ENCODE data around the gene CIAO3. TPM values are rescaled to one million over a fixed set of nuclear protein-coding genes. Genes with fewer than 3 reads are reported as not detected.
"Not testable (repeated sequence)": the region's sequence is repeated elsewhere in the genome, so short reads cannot be mapped to it uniquely, and the experiment has no call there.

Gene CIAO3
- polyA plus RNA-seq, 1 donor (not counting 4 experiments of a cell fraction or from before 2014, with no cell fraction given): 24.9 TPM

- H3K9me3 ChIP-seq (ENCODE audit: control insufficient read depth, low read depth, low read length); H3K79me2 ChIP-seq (ENCODE audit: control insufficient read depth, insufficient read depth, low read length); H3K9ac ChIP-seq (ENCODE audit: control insufficient read depth, extremely low read depth, insufficient read depth, low read length); H2AFZ ChIP-seq (ENCODE audit: control insufficient read depth, low read length); H3K36me3 ChIP-seq (ENCODE audit: control insufficient read depth in 2 of 2, extremely low read depth in 1 of 2, insufficient read depth in 2 of 2, low read length in 2 of 2); H3K9me1 ChIP-seq (ENCODE audit: control insufficient read depth, extremely low read depth, insufficient read depth, low read length); H3K27ac ChIP-seq (ENCODE audit: control insufficient read depth, insufficient read depth, low read length); H4K20me1 ChIP-seq (ENCODE audit: control insufficient read depth, extremely low read depth, insufficient read depth, low read length); H3K4me2 ChIP-seq (ENCODE audit: control insufficient read depth, extremely low read depth, insufficient read depth, low read depth, low read length); dilution Hi-C loops (cut with MboI; ENCODE audit: extremely low pct_ligation_motif_present, low sequenced_read_pairs); H3K4me3 ChIP-seq (ENCODE audit: control insufficient read depth in 2 of 3, extremely low read depth in 1 of 3, insufficient read depth in 2 of 3, low read depth in 1 of 3, low read length in 3 of 3): not testable (repeated sequence)
- TF ChIP-seq CTCF (optimal IDR thresholded peaks at IDR 0.05 in 1 of 3, IDR thresholded peaks at IDR 0.05 in 1 of 3, conservative IDR thresholded peaks at IDR 0.05 in 1 of 3; ENCODE audit: extremely low read depth in 1 of 3, insufficient read depth in 2 of 3, low read length in 3 of 3): peak; percentile 51 to 60 (median 58)
- H3K27me3 ChIP-seq (ENCODE audit: control insufficient read depth, extremely low read depth, insufficient read depth, low read length): peaks cover 38% of the 10 kb centered on the region
- peak; percentile 98 for DNase-seq (ENCODE audit: low read depth, low spot score)
- H3K4me1 ChIP-seq (ENCODE audit: control insufficient read depth, extremely low read depth, insufficient read depth, low read length): peaks cover 20% of the 10 kb centered on the region
- FAIRE-seq: peak; percentile 86
These were observed 28.0 kb downstream of the CIAO3 start for GRCh38 chr16:712740-713250.

- Histone ChIP-seq H3K79me2 (ENCODE audit: control insufficient read depth, insufficient read depth, low read length) (peaks cover 5% of the 10 kb centered on the region), H2AFZ (ENCODE audit: control insufficient read depth, low read length) (no peak overlapping the region), H3K27me3 (ENCODE audit: control insufficient read depth, extremely low read depth, insufficient read depth, low read length) (peaks cover 48% of the 10 kb centered on the region), H3K4me1 (ENCODE audit: control insufficient read depth, extremely low read depth, insufficient read depth, low read length) (peaks cover 20% of the 10 kb centered on the region), H3K9ac (ENCODE audit: control insufficient read depth, extremely low read depth, insufficient read depth, low read length) (no peak overlapping the region), H4K20me1 (ENCODE audit: control insufficient read depth, extremely low read depth, insufficient read depth, low read length) (peaks cover 6% of the 10 kb centered on the region), H3K4me3 (ENCODE audit: control insufficient read depth in 2 of 3, extremely low read depth in 1 of 3, insufficient read depth in 2 of 3, low read depth in 1 of 3, low read length in 3 of 3) (no peak overlapping the region), H3K36me3 (ENCODE audit: control insufficient read depth in 2 of 2, extremely low read depth in 1 of 2, insufficient read depth in 2 of 2, low read length in 2 of 2) (no peaks in the 10 kb centered on the region), H3K9me1 (ENCODE audit: control insufficient read depth, extremely low read depth, insufficient read depth, low read length) (no peaks in the 10 kb centered on the region), H3K9me3 (ENCODE audit: control insufficient read depth, low read depth, low read length) (no peaks in the 10 kb centered on the region), H3K4me2 (ENCODE audit: control insufficient read depth, extremely low read depth, insufficient read depth, low read depth, low read length) (peak overlapping the region; percentile 10), H3K27ac (ENCODE audit: control insufficient read depth, insufficient read depth, low read length) (no peak overlapping the region)
- dilution Hi-C loops (cut with MboI; ENCODE audit: extremely low pct_ligation_motif_present, low sequenced_read_pairs): no loop called here
- FAIRE-seq (no peak), DNase-seq (ENCODE audit: low read depth, low spot score) (no peak)
- TF ChIP-seq CTCF (optimal IDR thresholded peaks at IDR 0.05 in 1 of 3, IDR thresholded peaks at IDR 0.05 in 1 of 3, conservative IDR thresholded peaks at IDR 0.05 in 1 of 3; ENCODE audit: extremely low read depth in 1 of 3, insufficient read depth in 2 of 3, low read length in 3 of 3): peak; percentile 68 to 94 (median 92)
- TF ChIP-seq EZH2 (IDR thresholded peaks at IDR 0.05; ENCODE audit: low read length): no peak
These were observed 29.1 kb downstream of the CIAO3 start for GRCh38 chr16:711548-712320.
